Measurements from ENCODE around the gene PIANP.
"Not testable (repeated sequence)": the region's sequence is repeated elsewhere in the genome, so short reads cannot be mapped to it uniquely, and the experiment has no call there.

PIANP gene

GRCh38 chr12:6730169-6730568 is 29.6 kb upstream of the PIANP start:
- no peak overlapping the region for H3K4me3 ChIP-seq (ENCODE audit: extremely low read depth, insufficient read depth, low read length, poor library complexity, severe bottlenecking)
- H3K36me3 ChIP-seq (ENCODE audit: control insufficient read depth, insufficient read depth, low read length): peaks cover 47% of the 10 kb centered on the region
- no peaks in the 10 kb centered on the region for H3K9me3 ChIP-seq (ENCODE audit: control insufficient read depth, low read length)
- H3K4me1 ChIP-seq (ENCODE audit: control insufficient read depth, insufficient read depth, low read length, poor library complexity, severe bottlenecking): no peaks in the 10 kb centered on the region
- no peak overlapping the region for H3K27ac ChIP-seq (ENCODE audit: low read depth, low read length, severe bottlenecking)
- 84 to 90% methylated on average over 7 of the region's 8 CpGs for WGBS, 2 experiments (ENCODE audit: insufficient coverage in 2 of 2)

- Histone ChIP-seq H3K4me3 (ENCODE audit: extremely low read depth, insufficient read depth, low read length, poor library complexity, severe bottlenecking) (no peak overlapping the region), H3K27ac (ENCODE audit: low read depth, low read length, severe bottlenecking) (no peak overlapping the region), H3K4me1 (ENCODE audit: control insufficient read depth, insufficient read depth, low read length, poor library complexity, severe bottlenecking) (peaks cover 6% of the 10 kb centered on the region), H3K9me3 (ENCODE audit: control insufficient read depth, low read length) (no peaks in the 10 kb centered on the region), H3K36me3 (ENCODE audit: control insufficient read depth, insufficient read depth, low read length) (peaks cover 44% of the 10 kb centered on the region)
- WGBS, 2 experiments (ENCODE audit: insufficient coverage in 2 of 2): 98 to 99% methylated on average over 18 of the region's 18 CpGs
These were observed 28.6 kb upstream of the PIANP start for GRCh38 chr12:6729186-6729585.

GRCh38 chr12:6725350-6725749 is 24.7 kb upstream of the PIANP start:
- H3K36me3 ChIP-seq (ENCODE audit: control insufficient read depth, insufficient read depth, low read length): peaks cover 26% of the 10 kb centered on the region
- 92 to 100% methylated on average over 3 to 6 of the region's 7 CpGs for WGBS, 2 experiments (ENCODE audit: insufficient coverage in 2 of 2)
- H3K4me3 ChIP-seq (ENCODE audit: extremely low read depth, insufficient read depth, low read length, poor library complexity, severe bottlenecking): no peak overlapping the region
- H3K27ac ChIP-seq (ENCODE audit: low read depth, low read length, severe bottlenecking): no peak overlapping the region
- H3K9me3 ChIP-seq (ENCODE audit: control insufficient read depth, low read length): no peaks in the 10 kb centered on the region
- H3K4me1 ChIP-seq (ENCODE audit: control insufficient read depth, insufficient read depth, low read length, poor library complexity, severe bottlenecking): peaks cover 6% of the 10 kb centered on the region

GRCh38 chr12:6724409-6724797 is 23.8 kb upstream of the PIANP start:
- peaks cover 16% of the 10 kb centered on the region for H3K36me3 ChIP-seq (ENCODE audit: control insufficient read depth, insufficient read depth, low read length)
- H3K4me1 ChIP-seq (ENCODE audit: control insufficient read depth, insufficient read depth, low read length, poor library complexity, severe bottlenecking): peaks cover 6% of the 10 kb centered on the region
- peak overlapping the region; percentile 57 for H3K4me3 ChIP-seq (ENCODE audit: extremely low read depth, insufficient read depth, low read length, poor library complexity, severe bottlenecking)
- H3K27ac ChIP-seq (ENCODE audit: low read depth, low read length, severe bottlenecking): peak overlapping the region; percentile 89
- H3K9me3 ChIP-seq (ENCODE audit: control insufficient read depth, low read length): no peaks in the 10 kb centered on the region
- WGBS, 2 experiments (ENCODE audit: insufficient coverage in 2 of 2): 27 to 39% methylated on average over 9 of the region's 10 CpGs

GRCh38 chr12:6723607-6724408 is 23.2 kb upstream of the PIANP start, which contains the start of gene COPS7A:
Gene COPS7A, plus strand, starts transcription at chr12:6724046. Its CDS starts 611 bp downstream, at chr12:6724657.
- peaks cover 10% of the 10 kb centered on the region for H3K36me3 ChIP-seq (ENCODE audit: control insufficient read depth, insufficient read depth, low read length)
- 0 to 2% methylated on average over 30 to 35 of the region's 49 CpGs for WGBS, 2 experiments (ENCODE audit: insufficient coverage in 2 of 2)
- peak within 1 kb of the TSS; percentile 89 for H3K27ac ChIP-seq (ENCODE audit: low read depth, low read length, severe bottlenecking)
- H3K4me1 ChIP-seq (ENCODE audit: control insufficient read depth, insufficient read depth, low read length, poor library complexity, severe bottlenecking): peaks cover 6% of the 10 kb centered on the region
- peak within 1 kb of the TSS; percentile 57 for H3K4me3 ChIP-seq (ENCODE audit: extremely low read depth, insufficient read depth, low read length, poor library complexity, severe bottlenecking)
- H3K9me3 ChIP-seq (ENCODE audit: control insufficient read depth, low read length): no peaks in the 10 kb centered on the region

- Histone ChIP-seq H3K4me1 (ENCODE audit: control insufficient read depth, insufficient read depth, low read length, poor library complexity, severe bottlenecking) (peaks cover 6% of the 10 kb centered on the region), H3K9me3 (ENCODE audit: control insufficient read depth, low read length) (no peaks in the 10 kb centered on the region), H3K4me3 (ENCODE audit: extremely low read depth, insufficient read depth, low read length, poor library complexity, severe bottlenecking) (peak overlapping the region; percentile 57), H3K27ac (ENCODE audit: low read depth, low read length, severe bottlenecking) (no peak overlapping the region), H3K36me3 (ENCODE audit: control insufficient read depth, insufficient read depth, low read length) (peaks cover 2% of the 10 kb centered on the region)
- 97 to 100% methylated on average over 2 of the region's 3 CpGs for WGBS, 2 experiments (ENCODE audit: insufficient coverage in 2 of 2)
These were observed 22.2 kb upstream of the PIANP start for GRCh38 chr12:6722863-6723262.

GRCh38 chr12:6716874-6717437 is 16.3 kb upstream of the PIANP start:
- Histone ChIP-seq H3K4me1 (ENCODE audit: control insufficient read depth, insufficient read depth, low read length, poor library complexity, severe bottlenecking) (no peaks in the 10 kb centered on the region), H3K4me3 (ENCODE audit: extremely low read depth, insufficient read depth, low read length, poor library complexity, severe bottlenecking) (no peak overlapping the region), H3K9me3 (ENCODE audit: control insufficient read depth, low read length) (no peaks in the 10 kb centered on the region), H3K27ac (ENCODE audit: low read depth, low read length, severe bottlenecking) (no peak overlapping the region), H3K36me3 (ENCODE audit: control insufficient read depth, insufficient read depth, low read length) (no peaks in the 10 kb centered on the region)
- 82 to 86% methylated on average over 6 to 7 of the region's 10 CpGs for WGBS, 2 experiments (ENCODE audit: insufficient coverage in 2 of 2)

GRCh38 chr12:6716031-6716873 is 15.6 kb upstream of the PIANP start:
- 80 to 96% methylated on average over 1 to 9 of the region's 41 CpGs for WGBS, 2 experiments (ENCODE audit: insufficient coverage in 2 of 2)

GRCh38 chr12:6708960-6709394 is 8.4 kb upstream of the PIANP start:
- H3K27ac ChIP-seq (ENCODE audit: low read depth, low read length, severe bottlenecking): no peak overlapping the region
- WGBS, 2 experiments (ENCODE audit: insufficient coverage in 2 of 2): 92 to 94% methylated on average over 16 of the region's 16 CpGs
- no peak overlapping the region for H3K4me3 ChIP-seq (ENCODE audit: extremely low read depth, insufficient read depth, low read length, poor library complexity, severe bottlenecking)

More at GRCh38 chr12:6716031-6716873, 15.6 kb upstream of the PIANP start:
- H3K4me3 ChIP-seq (ENCODE audit: extremely low read depth, insufficient read depth, low read length, poor library complexity, severe bottlenecking); H3K27ac ChIP-seq (ENCODE audit: low read depth, low read length, severe bottlenecking); H3K9me3 ChIP-seq (ENCODE audit: control insufficient read depth, low read length); H3K4me1 ChIP-seq (ENCODE audit: control insufficient read depth, insufficient read depth, low read length, poor library complexity, severe bottlenecking); H3K36me3 ChIP-seq (ENCODE audit: control insufficient read depth, insufficient read depth, low read length): not testable (repeated sequence)

GRCh38 chr12:6708351-6708750 is 7.7 kb upstream of the PIANP start:
- H3K4me3 ChIP-seq (ENCODE audit: extremely low read depth, insufficient read depth, low read length, poor library complexity, severe bottlenecking); H3K9me3 ChIP-seq (ENCODE audit: control insufficient read depth, low read length); H3K4me1 ChIP-seq (ENCODE audit: control insufficient read depth, insufficient read depth, low read length, poor library complexity, severe bottlenecking); H3K27ac ChIP-seq (ENCODE audit: low read depth, low read length, severe bottlenecking); H3K36me3 ChIP-seq (ENCODE audit: control insufficient read depth, insufficient read depth, low read length): not testable (repeated sequence)
- WGBS, 2 experiments (ENCODE audit: insufficient coverage in 2 of 2): 98 to 99% methylated on average over 18 to 21 of the region's 21 CpGs

More at GRCh38 chr12:6708960-6709394, 8.4 kb upstream of the PIANP start:
- Histone ChIP-seq H3K4me1 (ENCODE audit: control insufficient read depth, insufficient read depth, low read length, poor library complexity, severe bottlenecking) (no peaks in the 10 kb centered on the region), H3K9me3 (ENCODE audit: control insufficient read depth, low read length) (no peaks in the 10 kb centered on the region), H3K36me3 (ENCODE audit: control insufficient read depth, insufficient read depth, low read length) (no peaks in the 10 kb centered on the region)
